ENCODE data around the gene BRD3OS. TPM values are rescaled to one million over a fixed set of nuclear protein-coding genes. Genes with fewer than 3 reads are reported as not detected.

BRD3OS gene
- total and polyA plus RNA-seq, 2 donors = 10.2 to 21.8 TPM

GRCh38 chr9:134004881-134005280 is 20.4 kb upstream of the BRD3OS start:
- DNase-seq (ENCODE audit: extremely low spot score) = no peak
- Histone ChIP-seq H3K27ac (ENCODE audit: low read depth) (no peak overlapping the region), H3K36me3 (ENCODE audit: insufficient read depth) (no peaks in the 10 kb centered on the region), H3K4me3 (ENCODE audit: low read depth, low read length) (no peak overlapping the region), H3K4me1 (ENCODE audit: insufficient read depth) (no peaks in the 10 kb centered on the region)
- 90% methylated on average over 14 of the region's 14 CpGs for WGBS

DNA sequence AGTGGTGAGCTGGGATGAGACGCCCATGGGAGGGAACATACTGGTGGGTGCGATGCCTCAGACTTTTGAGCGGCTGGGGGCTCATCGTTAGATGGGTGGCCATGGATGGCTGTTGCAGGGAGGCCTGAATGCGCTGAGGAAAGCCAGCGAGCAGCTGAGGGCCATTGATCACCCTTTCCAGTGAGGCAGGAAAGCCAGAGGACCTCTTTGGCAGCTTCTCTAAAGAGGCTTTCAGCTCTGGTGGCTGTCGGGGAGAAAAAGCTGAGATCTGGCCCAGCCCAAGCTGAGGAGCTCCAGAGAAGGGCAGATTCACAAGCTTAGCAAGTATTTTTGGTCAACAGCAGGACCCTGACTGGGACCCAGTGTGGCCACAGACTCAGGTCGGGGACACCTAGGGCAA is 19.9 kb upstream of the BRD3OS start:
- WGBS = 84% methylated on average over 8 of the region's 8 CpGs

DNA sequence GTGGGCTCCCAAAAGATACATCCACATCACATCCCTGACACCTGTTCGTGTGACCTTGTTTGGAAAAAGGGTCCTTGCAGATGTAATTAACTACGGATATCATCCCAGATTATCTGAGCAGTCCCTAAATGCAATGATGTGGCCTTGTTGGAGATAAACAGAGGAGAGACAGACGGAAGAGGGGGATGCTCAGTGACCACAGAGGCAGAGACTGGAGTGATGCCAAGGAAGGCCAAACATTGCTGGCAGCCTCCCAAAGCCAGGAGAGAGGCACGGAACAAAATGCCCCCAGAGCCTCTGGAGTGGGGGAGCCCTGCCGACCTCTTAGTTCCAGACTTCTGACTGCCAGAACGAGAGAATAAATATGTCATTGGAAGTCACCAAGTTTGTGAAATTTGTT is 18.1 kb upstream of the BRD3OS start:
- H3K4me3 ChIP-seq (ENCODE audit: low read depth, low read length) = no peak overlapping the region
- H3K27ac ChIP-seq (ENCODE audit: low read depth) = no peak overlapping the region
- DNase-seq (ENCODE audit: extremely low spot score) = no peak
- H3K4me1 ChIP-seq (ENCODE audit: insufficient read depth) = no peaks in the 10 kb centered on the region
- H3K36me3 ChIP-seq (ENCODE audit: insufficient read depth) = no peaks in the 10 kb centered on the region
- 37% methylated on average over 6 of the region's 6 CpGs for WGBS

More for the DNA sequence above, 19.9 kb upstream of the BRD3OS start:
- no peak for DNase-seq (ENCODE audit: extremely low spot score)
- no peak overlapping the region for H3K4me3 ChIP-seq (ENCODE audit: low read depth, low read length)
- no peaks in the 10 kb centered on the region for H3K4me1 ChIP-seq (ENCODE audit: insufficient read depth)
- no peak overlapping the region for H3K27ac ChIP-seq (ENCODE audit: low read depth)
- H3K36me3 ChIP-seq (ENCODE audit: insufficient read depth) = no peaks in the 10 kb centered on the region

- H3K27ac ChIP-seq (ENCODE audit: low read depth) = no peak overlapping the region
- no peaks in the 10 kb centered on the region for H3K36me3 ChIP-seq (ENCODE audit: insufficient read depth)
- WGBS = 74% methylated on average over 9 of the region's 9 CpGs
- DNase-seq (ENCODE audit: extremely low spot score) = no peak
- no peaks in the 10 kb centered on the region for H3K4me1 ChIP-seq (ENCODE audit: insufficient read depth)
- no peak overlapping the region for H3K4me3 ChIP-seq (ENCODE audit: low read depth, low read length)
Observed at GRCh38 chr9:134007571-134007970, 17.7 kb upstream of the BRD3OS start.

DNA sequence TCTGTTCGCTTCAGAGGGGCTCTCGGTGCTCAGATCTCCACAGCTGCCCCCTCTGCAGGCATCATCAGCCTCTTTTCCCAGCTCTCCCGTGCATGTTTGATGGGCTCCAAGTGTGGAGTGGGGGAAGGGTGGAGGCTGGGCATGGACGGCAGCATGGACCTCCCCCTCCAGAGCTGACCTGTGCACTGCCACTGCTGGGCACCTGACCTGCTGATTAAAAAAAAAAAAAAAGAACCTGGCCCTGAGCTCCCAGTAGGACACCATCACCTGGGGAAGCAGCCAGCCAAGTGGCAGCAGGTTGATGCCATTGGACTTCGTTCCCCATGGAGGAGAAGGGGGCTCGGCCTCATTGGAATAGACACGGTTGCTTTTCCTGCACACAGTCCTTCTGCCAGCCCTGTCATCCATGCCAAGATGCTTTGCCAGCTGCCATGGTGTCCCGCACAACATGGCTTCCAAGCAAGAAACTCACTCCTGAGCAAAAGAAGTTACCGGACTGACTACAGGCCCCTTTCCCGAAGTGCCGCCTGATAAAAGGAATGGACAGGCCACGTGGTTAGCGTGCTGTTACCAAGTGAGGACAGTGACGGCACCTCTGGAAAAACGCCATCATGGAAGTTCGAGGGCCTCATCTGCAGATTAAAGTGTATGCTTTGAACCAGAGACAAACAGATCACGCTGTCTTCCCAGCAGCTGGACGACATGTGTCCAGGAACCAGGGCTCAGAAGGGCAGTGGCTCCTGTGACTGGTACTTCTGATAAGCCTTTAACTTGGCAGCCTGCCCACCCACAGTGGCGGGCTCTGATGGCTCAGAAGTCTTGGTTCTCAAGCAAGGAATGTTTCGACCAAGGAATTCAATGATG is 14.7 kb upstream of the BRD3OS start:
- no peak overlapping the region for H3K27ac ChIP-seq (ENCODE audit: low read depth)
- no peak for DNase-seq (ENCODE audit: extremely low spot score)
- no peaks in the 10 kb centered on the region for H3K4me1 ChIP-seq (ENCODE audit: insufficient read depth)
- 80% methylated on average over 20 of the region's 20 CpGs for WGBS
- H3K4me3 ChIP-seq (ENCODE audit: low read depth, low read length) = no peak overlapping the region
- H3K36me3 ChIP-seq (ENCODE audit: insufficient read depth) = no peaks in the 10 kb centered on the region

DNA sequence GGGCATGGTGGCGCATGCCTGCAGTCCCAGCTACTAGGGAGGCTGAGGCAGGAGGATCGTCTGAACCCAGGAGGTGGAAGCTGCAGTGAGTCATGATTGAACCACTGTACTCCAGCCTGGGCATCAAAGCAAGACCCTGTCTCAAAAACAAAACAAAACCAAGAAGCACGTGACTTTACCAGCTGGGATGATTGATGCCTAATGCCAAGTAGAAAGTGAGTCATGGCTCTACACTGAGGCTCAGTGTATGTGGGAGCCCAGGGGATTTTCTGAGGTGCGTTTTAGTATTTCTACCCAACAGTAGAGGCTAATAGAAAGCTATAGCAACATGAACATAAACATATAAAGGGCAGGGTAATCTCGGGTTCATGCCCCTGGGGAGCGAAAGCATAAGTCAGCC is 13.9 kb upstream of the BRD3OS start:
- no peak for DNase-seq (ENCODE audit: extremely low spot score)
- Histone ChIP-seq H3K27ac (ENCODE audit: low read depth) (no peak overlapping the region), H3K4me3 (ENCODE audit: low read depth, low read length) (no peak overlapping the region), H3K4me1 (ENCODE audit: insufficient read depth) (no peaks in the 10 kb centered on the region), H3K36me3 (ENCODE audit: insufficient read depth) (no peaks in the 10 kb centered on the region)
- 93% methylated on average over 6 of the region's 6 CpGs for WGBS

GRCh38 chr9:134014946-134015345 is 10.3 kb upstream of the BRD3OS start:
- no peak for DNase-seq (ENCODE audit: extremely low spot score)
- H3K4me3 ChIP-seq (ENCODE audit: low read depth, low read length) = no peak overlapping the region
- no peak overlapping the region for H3K27ac ChIP-seq (ENCODE audit: low read depth)
- no peaks in the 10 kb centered on the region for H3K36me3 ChIP-seq (ENCODE audit: insufficient read depth)
- 96% methylated on average over 2 of the region's 2 CpGs for WGBS
- H3K4me1 ChIP-seq (ENCODE audit: insufficient read depth) = no peaks in the 10 kb centered on the region

- H3K4me3 ChIP-seq (ENCODE audit: low read depth, low read length) = no peak overlapping the region
- H3K36me3 ChIP-seq (ENCODE audit: insufficient read depth) = no peaks in the 10 kb centered on the region
- H3K4me1 ChIP-seq (ENCODE audit: insufficient read depth) = peaks cover 2% of the 10 kb centered on the region
- H3K27ac ChIP-seq (ENCODE audit: low read depth) = no peak overlapping the region
- WGBS = 71% methylated on average over 4 of the region's 4 CpGs
- no peak for DNase-seq (ENCODE audit: extremely low spot score)
Observed at GRCh38 chr9:134024214-134024792, 978 bp upstream of the BRD3OS start.

DNA sequence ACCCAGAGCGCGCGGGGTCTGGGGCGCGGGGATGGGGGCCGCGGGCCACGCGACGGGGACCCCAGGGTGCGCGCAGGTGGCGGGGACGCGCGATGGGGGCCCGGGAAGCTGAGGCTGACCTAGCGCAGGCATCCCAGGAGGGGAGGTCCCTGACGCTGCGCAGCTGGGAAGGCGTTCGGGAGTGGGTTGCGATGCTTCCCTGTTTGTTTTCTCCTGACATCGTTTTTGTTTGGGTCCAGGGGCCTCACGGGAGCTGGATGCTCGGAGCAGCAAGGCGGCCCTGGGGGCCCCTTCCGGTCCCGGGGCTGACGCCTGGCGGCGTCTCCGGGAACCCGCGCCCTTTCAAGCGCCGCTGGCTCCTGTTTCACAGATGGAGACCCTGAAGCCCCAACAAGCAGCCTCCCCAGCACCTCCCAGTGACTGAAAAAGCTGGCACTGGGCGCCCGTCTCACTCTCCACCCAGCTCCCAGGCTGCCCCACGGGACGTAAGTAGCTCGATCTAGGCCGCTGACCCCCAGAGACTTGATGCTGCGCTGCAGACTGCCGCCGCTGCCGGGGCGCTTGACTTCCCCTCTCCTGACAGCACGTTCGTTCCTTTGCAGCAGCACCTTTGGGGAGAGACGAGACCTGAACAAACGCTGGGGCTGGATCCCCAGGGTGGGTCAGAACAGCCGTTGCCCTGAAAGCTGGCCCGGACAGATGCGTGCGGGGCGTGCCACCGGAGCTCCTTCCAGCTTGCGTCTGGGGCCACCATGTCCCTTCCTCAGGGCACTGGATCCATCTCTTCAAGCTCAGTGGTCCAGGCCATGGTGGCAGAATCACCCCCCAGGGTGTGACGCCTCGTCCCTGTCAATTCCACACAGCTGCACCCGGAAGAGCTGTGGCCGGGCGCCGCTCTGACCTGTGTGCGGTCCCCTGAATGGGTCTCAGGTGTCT is 593 bp downstream of the BRD3OS start:
- Histone ChIP-seq H3K27ac (ENCODE audit: low read depth) (no peak overlapping the region), H3K36me3 (ENCODE audit: insufficient read depth) (no peaks in the 10 kb centered on the region), H3K4me3 (ENCODE audit: low read depth, low read length) (peak overlapping the region; percentile 83), H3K4me1 (ENCODE audit: insufficient read depth) (peaks cover 2% of the 10 kb centered on the region)
- DNase-seq (ENCODE audit: extremely low spot score) = no peak
- WGBS = 14% methylated on average over 66 of the region's 66 CpGs

GRCh38 chr9:134026581-134026980 is 1.3 kb downstream of the BRD3OS start:
- DNase-seq (ENCODE audit: extremely low spot score) = no peak
- H3K4me1 ChIP-seq (ENCODE audit: insufficient read depth) = peaks cover 2% of the 10 kb centered on the region
- H3K36me3 ChIP-seq (ENCODE audit: insufficient read depth) = peaks cover 2% of the 10 kb centered on the region
- H3K27ac ChIP-seq (ENCODE audit: low read depth) = no peak overlapping the region
- H3K4me3 ChIP-seq (ENCODE audit: low read depth, low read length) = no peak overlapping the region
- 89% methylated on average over 18 of the region's 18 CpGs for WGBS

DNA sequence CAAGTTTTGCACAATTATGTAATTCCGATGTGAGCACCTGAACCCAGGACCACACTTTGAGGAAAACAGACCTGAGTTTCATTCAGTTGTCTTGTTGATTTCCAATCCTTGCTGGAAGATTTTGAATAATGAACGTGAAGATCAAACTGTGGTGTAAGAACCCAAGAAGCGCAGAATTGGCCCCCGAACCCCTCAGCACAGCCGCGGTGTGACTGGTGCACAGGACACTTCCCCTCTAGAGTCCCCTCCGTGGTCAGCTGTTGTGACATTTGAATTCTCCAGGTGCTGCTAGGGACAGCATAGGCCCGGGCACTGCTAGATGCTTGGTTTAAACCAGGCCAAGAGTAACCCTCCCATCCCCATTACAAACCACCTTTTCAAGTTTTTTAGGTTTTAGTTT is 1.7 kb downstream of the BRD3OS start:
- Histone ChIP-seq H3K27ac (ENCODE audit: low read depth) (no peak overlapping the region), H3K36me3 (ENCODE audit: insufficient read depth) (peaks cover 2% of the 10 kb centered on the region), H3K4me1 (ENCODE audit: insufficient read depth) (peaks cover 2% of the 10 kb centered on the region), H3K4me3 (ENCODE audit: low read depth, low read length) (no peak overlapping the region)
- no peak for DNase-seq (ENCODE audit: extremely low spot score)
- 94% methylated on average over 8 of the region's 8 CpGs for WGBS

- Histone ChIP-seq H3K4me1 (ENCODE audit: insufficient read depth) (peaks cover 2% of the 10 kb centered on the region), H3K27ac (ENCODE audit: low read depth) (no peak overlapping the region), H3K4me3 (ENCODE audit: low read depth, low read length) (no peak overlapping the region), H3K36me3 (ENCODE audit: insufficient read depth) (peaks cover 2% of the 10 kb centered on the region)
- 92% methylated on average over 7 of the region's 7 CpGs for WGBS
- DNase-seq (ENCODE audit: extremely low spot score) = no peak
Observed at GRCh38 chr9:134027561-134027960, 2.3 kb downstream of the BRD3OS start.

- DNase-seq (ENCODE audit: extremely low spot score) = no peak
- Histone ChIP-seq H3K4me3 (ENCODE audit: low read depth, low read length) (no peak overlapping the region), H3K36me3 (ENCODE audit: insufficient read depth) (peaks cover 2% of the 10 kb centered on the region), H3K27ac (ENCODE audit: low read depth) (no peak overlapping the region), H3K4me1 (ENCODE audit: insufficient read depth) (peaks cover 2% of the 10 kb centered on the region)
- 92% methylated on average over 9 of the region's 9 CpGs for WGBS
Observed at GRCh38 chr9:134028076-134028475, 2.8 kb downstream of the BRD3OS start.
